OCI-LY1 (cell line): Measurements from ENCODE around the gene SLC43A3.

Experiments
- H2AFZ ChIP-seq: fragments of 200-600 bp; sonication (generic), shearing (Covaris generic); 2 replicates; pipeline ENCODE4 v1.6.0; 2014; ENCODE audit warnings: antibody characterized with exemption, mild to moderate bottlenecking, low read length
- H3F3A ChIP-seq: fragments of 200-600 bp; sonication (generic), shearing (Covaris generic); 2 replicates; pipeline ENCODE4 v1.6.0; 2014; ENCODE audit warnings: mild to moderate bottlenecking, antibody characterized with exemption, low read length, moderate library complexity; ENCODE audit not compliant: insufficient read depth
- H3K27ac ChIP-seq: fragments of 200-600 bp; sonication (generic); 2 replicates; pipeline ENCODE4 v1.5.1; 2014; ENCODE audit warnings: low read length, mixed run types, mild to moderate bottlenecking, low read depth; ENCODE audit not compliant: poor library complexity, severe bottlenecking
- H3K27me3 ChIP-seq: fragments of 200-600 bp; sonication (generic); 2 replicates; pipeline ENCODE4 v1.6.0; 2014; ENCODE audit warnings: antibody characterized with exemption, mild to moderate bottlenecking, low read length, moderate library complexity; ENCODE audit not compliant: insufficient read depth
- H3K36me3 ChIP-seq: fragments of 200-600 bp; sonication (generic); 2 replicates; pipeline ENCODE4 v1.6.1; 2014; ENCODE audit warnings: mild to moderate bottlenecking, antibody characterized with exemption, low read length, moderate library complexity, mixed read lengths; ENCODE audit not compliant: insufficient read depth
- H3K4me1 ChIP-seq: fragments of 200-600 bp; sonication (generic); 2 replicates; pipeline ENCODE4 v1.5.1; 2014; ENCODE audit warnings: mild to moderate bottlenecking, low read length, moderate library complexity; ENCODE audit not compliant: insufficient read depth, severe bottlenecking
- H3K4me2 ChIP-seq: fragments of 200-600 bp; sonication (generic), shearing (Covaris generic); 2 replicates; pipeline ENCODE4 v1.6.1; 2014; ENCODE audit warnings: low read length
- H3K4me3 ChIP-seq: fragments of 200-600 bp; sonication (generic); 2 replicates; pipeline ENCODE4 v1.5.1; 2014; ENCODE audit warnings: low read length, low read depth, mild to moderate bottlenecking, mixed read lengths; ENCODE audit not compliant: poor library complexity, severe bottlenecking
- H3K79me2 ChIP-seq: fragments of 200-600 bp; shearing (Covaris generic); 2 replicates; pipeline ENCODE4 v1.6.1; 2016; ENCODE audit warnings: mixed run types, low read length, mixed read lengths; ENCODE audit not compliant: insufficient read depth
- H3K9ac ChIP-seq: fragments of 200-600 bp; sonication (generic), shearing (Covaris generic); 2 replicates; pipeline ENCODE4 v1.6.1; 2014; ENCODE audit warnings: mild to moderate bottlenecking, low read length, mixed read lengths
- H3K9me2 ChIP-seq: fragments of 200-600 bp; sonication (generic), shearing (Covaris generic); 2 replicates; pipeline ENCODE4 v1.6.1; 2014; ENCODE audit warnings: low read depth, mild to moderate bottlenecking, low read length, mixed read lengths
- H3K9me3 ChIP-seq: fragments of 200-600 bp; shearing (Covaris generic); 2 replicates; pipeline ENCODE4 v1.6.1; 2014; ENCODE audit warnings: low read length, mixed read lengths
- H4K20me1 ChIP-seq: fragments of 200-600 bp; sonication (generic), shearing (Covaris generic); 2 replicates; pipeline ENCODE4 v1.6.0; 2016; ENCODE audit warnings: mild to moderate bottlenecking, low read length; ENCODE audit not compliant: insufficient read depth
- CTCF ChIP-seq: fragments of 200-600 bp; sonication (generic), shearing (Covaris generic); IDR thresholded peaks from 2 replicates; pipeline ENCODE4 v1.5.1; 2017; ENCODE audit warnings: mild to moderate bottlenecking, antibody characterized with exemption, low read length, moderate library complexity, mixed read lengths
- EZH2 ChIP-seq: fragments of 200-600 bp; sonication (generic), shearing (Covaris generic); IDR thresholded peaks from 2 replicates; pipeline ENCODE4 v1.8.0; 2017; ENCODE audit warnings: borderline replicate concordance, mixed run types, mild to moderate bottlenecking, antibody characterized with exemption, low read length, moderate library complexity, mixed read lengths

Gene SLC43A3

GRCh38 chr11:57473285-57473841, 46.4 kb upstream of the SLC43A3 start:
- no peaks in the 10 kb centered on the region for H3K9me2 ChIP-seq
- H4K20me1 ChIP-seq, result no peaks in the 10 kb centered on the region
- H3F3A ChIP-seq, result no peaks in the 10 kb centered on the region
- H2AFZ ChIP-seq, result no peak overlapping the region
- peaks cover 6% of the 10 kb centered on the region; the same call in 1 of the 2 replicates for H3K27me3 ChIP-seq
- no peaks in the 10 kb centered on the region for H3K36me3 ChIP-seq
- no peaks in the 10 kb centered on the region for H3K9me3 ChIP-seq
- H3K4me3 ChIP-seq, result no peak overlapping the region
- no peak overlapping the region for H3K27ac ChIP-seq
- peaks cover 7% of the 10 kb centered on the region for H3K4me1 ChIP-seq
- H3K79me2 ChIP-seq, result no peaks in the 10 kb centered on the region
- H3K4me2 ChIP-seq, result no peak overlapping the region
- TF ChIP-seq CTCF (no peak), EZH2 (no peak)
- H3K9ac ChIP-seq, result no peak overlapping the region

- Histone ChIP-seq H3K9me2 (no peaks in the 10 kb centered on the region), H3K4me2 (no peak overlapping the region), H3K36me3 (no peaks in the 10 kb centered on the region), H3K4me1 (peaks cover 3% of the 10 kb centered on the region), H3K79me2 (no peaks in the 10 kb centered on the region), H3K27me3 (no peaks in the 10 kb centered on the region; the same call in 1 of the 2 replicates), H3K4me3 (no peak overlapping the region), H3K9me3 (no peaks in the 10 kb centered on the region), H2AFZ (no peak overlapping the region), H3F3A (no peaks in the 10 kb centered on the region), H4K20me1 (no peaks in the 10 kb centered on the region), H3K9ac (no peak overlapping the region), H3K27ac (no peak overlapping the region)
- TF ChIP-seq EZH2 (no peak), CTCF (no peak)
These were observed 44.6 kb upstream of the SLC43A3 start for GRCh38 chr11:57471496-57471895.

GRCh38 chr11:57469268-57469667, 42.3 kb upstream of the SLC43A3 start:
- Histone ChIP-seq H3K9me3 (no peaks in the 10 kb centered on the region), H3K27me3 (peaks cover 4% of the 10 kb centered on the region), H3K4me1 (no peaks in the 10 kb centered on the region), H3K27ac (no peak overlapping the region), H3K79me2 (no peaks in the 10 kb centered on the region), H3K4me2 (no peak overlapping the region), H4K20me1 (no peaks in the 10 kb centered on the region), H3F3A (no peaks in the 10 kb centered on the region), H3K36me3 (no peaks in the 10 kb centered on the region), H3K9ac (no peak overlapping the region), H3K9me2 (no peaks in the 10 kb centered on the region), H3K4me3 (no peak overlapping the region), H2AFZ (no peak overlapping the region)
- TF ChIP-seq EZH2, result no peak
- no peak for TF ChIP-seq CTCF
